ENCODE measurements around the gene PCDH9.

DNA sequence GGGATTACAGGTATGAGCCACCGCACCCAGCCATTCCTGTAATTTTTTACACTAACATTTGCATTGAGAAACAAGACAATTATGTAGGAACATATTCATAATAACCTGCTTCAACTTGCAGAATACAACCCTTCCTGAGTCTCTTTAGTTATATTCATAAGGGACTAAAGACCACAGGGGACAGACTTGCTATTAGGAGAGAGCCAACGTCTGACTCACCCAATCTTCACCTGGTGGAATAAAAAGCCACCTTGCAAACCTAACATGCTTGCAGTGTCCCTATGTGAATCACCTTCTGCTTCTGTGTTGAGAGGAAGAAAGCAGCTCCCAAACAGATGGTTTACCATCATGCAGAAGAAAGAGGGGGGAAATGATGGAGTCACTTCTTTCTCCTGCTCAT lies 456.1 kb downstream of the PCDH9 start:
- TF ChIP-seq, protein P1, sequence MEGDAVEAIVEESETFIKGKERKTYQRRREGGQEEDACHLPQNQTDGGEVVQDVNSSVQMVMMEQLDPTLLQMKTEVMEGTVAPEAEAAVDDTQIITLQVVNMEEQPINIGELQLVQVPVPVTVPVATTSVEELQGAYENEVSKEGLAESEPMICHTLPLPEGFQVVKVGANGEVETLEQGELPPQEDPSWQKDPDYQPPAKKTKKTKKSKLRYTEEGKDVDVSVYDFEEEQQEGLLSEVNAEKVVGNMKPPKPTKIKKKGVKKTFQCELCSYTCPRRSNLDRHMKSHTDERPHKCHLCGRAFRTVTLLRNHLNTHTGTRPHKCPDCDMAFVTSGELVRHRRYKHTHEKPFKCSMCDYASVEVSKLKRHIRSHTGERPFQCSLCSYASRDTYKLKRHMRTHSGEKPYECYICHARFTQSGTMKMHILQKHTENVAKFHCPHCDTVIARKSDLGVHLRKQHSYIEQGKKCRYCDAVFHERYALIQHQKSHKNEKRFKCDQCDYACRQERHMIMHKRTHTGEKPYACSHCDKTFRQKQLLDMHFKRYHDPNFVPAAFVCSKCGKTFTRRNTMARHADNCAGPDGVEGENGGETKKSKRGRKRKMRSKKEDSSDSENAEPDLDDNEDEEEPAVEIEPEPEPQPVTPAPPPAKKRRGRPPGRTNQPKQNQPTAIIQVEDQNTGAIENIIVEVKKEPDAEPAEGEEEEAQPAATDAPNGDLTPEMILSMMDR (IDR thresholded peaks at IDR 0.05; ENCODE audit: low read length), result no peak
- no peak for TF ChIP-seq EZH2 (IDR thresholded peaks at IDR 0.05; ENCODE audit: borderline replicate concordance, low read length)

All from OCI-LY1 (cell line).